ENCODE data around the gene SS18L1.

Gene SS18L1

DNA sequence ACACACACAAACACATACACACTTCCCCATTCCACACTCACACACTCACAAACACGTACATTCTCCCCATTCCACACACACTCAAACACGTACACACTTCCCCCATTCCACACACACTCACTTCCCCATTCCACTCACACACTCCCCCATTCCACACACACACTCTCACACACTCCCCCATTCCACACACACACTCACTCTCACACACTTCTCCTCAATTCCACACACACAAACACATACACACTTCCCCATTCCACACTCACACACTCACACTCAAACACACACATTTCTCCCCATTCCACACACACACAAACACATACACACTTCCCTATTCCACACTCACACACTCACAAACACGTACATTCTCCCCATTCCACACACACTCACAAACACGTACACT lies 86.1 kb downstream of the SS18L1 start:
- DNase-seq = no peak

DNA sequence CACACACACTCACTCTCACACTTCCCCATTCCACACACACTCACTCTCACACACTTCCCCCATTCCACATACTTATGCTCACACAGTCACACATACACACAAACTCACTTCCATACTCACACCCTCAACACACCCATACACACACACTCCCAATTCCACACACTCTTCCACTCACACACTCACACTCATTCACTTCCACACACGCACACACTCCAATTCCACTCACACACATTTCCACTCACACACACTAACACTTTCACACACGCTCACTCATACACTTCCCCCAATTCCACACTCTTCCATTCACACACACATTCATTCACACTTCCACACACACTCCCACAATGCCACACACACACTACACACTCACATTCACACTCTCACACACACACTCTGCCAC lies 86.7 kb downstream of the SS18L1 start:
- DNase-seq = no peak

GRCh38 chr20:62230696-62231095 lies 87.1 kb downstream of the SS18L1 start:
- DNase-seq = no peak

DNA sequence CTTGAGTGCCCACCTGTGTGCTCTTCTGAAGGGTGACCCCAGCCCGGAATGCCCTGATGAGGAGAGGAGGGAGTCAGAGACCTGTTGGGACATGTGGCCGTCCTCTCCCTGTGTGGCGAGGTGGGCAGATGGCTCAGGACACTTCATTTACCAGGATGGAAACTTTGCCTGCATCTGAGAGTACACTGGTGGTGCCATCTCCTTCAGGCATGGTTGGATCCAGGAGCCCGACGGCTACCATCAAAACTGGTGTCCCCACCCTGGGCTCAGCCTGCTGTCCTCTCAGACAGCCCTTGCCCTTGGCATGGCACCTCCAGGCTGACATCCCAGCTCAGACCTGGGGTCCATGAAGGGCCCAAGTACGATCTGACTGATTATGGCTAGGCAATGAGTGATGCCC lies 87.7 kb downstream of the SS18L1 start:
- no peak for DNase-seq
